Measurements from ENCODE around the gene CHST3.
"Not testable (repeated sequence)": the region's sequence is repeated elsewhere in the genome, so short reads cannot be mapped to it uniquely, and the experiment has no call there.

The CHST3 gene, protein sequence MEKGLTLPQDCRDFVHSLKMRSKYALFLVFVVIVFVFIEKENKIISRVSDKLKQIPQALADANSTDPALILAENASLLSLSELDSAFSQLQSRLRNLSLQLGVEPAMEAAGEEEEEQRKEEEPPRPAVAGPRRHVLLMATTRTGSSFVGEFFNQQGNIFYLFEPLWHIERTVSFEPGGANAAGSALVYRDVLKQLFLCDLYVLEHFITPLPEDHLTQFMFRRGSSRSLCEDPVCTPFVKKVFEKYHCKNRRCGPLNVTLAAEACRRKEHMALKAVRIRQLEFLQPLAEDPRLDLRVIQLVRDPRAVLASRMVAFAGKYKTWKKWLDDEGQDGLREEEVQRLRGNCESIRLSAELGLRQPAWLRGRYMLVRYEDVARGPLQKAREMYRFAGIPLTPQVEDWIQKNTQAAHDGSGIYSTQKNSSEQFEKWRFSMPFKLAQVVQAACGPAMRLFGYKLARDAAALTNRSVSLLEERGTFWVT

DNA sequence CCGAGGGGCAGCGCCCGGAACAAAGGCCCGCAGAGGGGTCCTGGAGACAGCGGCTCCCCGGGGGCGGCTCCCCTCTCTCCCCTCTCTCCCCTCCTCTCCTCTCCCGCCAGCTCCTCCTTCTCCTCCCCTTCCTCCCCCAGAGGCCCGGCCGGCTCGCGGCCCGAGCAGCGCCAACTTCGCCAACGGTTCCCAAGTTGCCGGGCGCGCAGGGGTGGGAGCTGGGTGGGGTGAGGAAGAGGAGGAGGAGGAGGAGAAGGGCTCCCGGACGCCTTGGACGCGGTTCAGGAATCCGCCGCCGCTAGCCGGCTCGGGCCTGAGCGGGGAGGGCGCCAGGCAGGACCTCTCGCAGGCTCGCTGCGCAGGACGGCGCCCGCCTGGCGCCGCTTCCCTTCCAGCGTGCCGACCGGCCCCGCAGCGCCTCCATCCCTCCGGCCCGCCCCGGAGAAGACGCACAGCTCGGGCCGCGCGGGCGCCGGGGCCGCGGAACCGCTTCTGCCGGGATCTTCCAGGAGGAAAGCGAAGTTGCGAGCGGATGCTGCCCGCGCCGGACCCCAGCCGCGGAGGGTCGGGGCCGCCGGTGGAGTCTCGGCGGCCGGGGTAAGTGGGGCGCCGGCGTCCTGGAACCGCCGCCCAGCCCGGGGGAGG, at the start of gene CHST3:
Gene CHST3 (plus strand): TSS at position 298 of the 645 bp plus-strand sequence. CDS start 41,448 bp downstream, outside the sequence.
- DNase-seq: peak; percentile 7

DNA sequence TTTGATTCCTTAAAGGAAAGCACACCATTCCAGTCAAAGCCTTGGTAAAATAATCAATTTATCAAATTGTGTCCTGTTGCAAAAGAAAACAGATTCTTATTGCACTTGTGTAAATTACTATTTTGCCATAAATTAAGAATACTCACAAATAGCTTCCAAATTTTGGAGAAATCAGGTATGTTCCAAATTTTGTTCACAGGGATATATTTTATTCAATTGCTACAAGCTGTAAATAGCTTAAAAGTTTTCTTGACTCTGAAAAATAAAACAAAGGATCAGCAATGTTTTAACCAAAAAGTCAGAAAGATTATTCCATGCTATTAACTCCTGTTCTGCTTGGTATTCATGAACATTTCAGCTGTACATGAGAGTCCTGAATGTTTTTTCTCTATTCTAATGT, 47.4 kb upstream of the CHST3 start:
- DNase-seq: no peak

DNA sequence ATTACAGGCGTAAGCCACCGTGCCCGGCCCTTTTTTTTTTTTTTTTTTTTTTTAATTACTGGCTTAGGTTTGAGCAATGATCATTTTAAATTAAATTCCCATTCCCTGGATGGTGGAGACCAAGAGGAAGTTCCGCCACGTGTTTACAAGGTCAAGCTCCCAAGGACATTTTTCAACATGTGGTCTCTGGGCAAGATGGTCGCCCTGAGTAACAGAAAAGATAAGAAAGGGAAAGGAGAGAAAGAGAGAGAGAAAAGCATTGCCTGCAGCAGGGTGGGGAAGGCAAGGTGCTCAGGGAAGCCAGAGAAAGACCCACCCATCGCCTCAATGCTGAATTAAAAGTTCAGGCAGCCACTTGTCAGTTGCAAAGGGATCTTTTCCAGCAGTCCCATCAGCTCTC, 45.2 kb upstream of the CHST3 start:
- no peak for DNase-seq

DNA sequence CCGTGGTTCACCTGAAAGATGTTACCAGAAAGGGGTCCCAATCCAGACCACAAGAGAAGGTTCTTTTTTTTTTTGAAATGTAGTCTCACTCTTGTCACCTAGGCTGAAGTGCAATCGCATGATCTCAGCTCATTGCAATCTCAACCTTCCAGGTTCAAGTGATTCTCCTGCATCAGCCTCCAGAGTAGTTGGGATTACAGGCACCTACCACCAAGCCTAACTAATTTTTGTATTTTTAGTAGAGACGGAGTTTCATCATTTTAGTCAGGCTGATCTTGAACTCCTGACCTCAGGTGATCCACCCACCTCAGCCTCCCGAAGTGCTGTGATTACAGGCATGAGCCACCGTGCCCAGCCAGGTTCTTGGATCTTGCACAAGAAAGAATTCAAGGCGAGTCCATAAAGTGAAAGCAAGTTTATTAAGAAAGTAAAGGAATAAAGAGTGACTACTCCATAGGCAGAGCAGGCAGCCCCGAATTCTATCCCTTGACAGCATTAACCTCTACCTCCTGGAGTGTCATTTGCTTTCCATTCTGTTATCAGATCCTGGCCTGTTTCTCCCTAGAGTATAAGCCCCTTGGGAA, 44.1 kb upstream of the CHST3 start:
- not testable (repeated sequence) for DNase-seq

DNA sequence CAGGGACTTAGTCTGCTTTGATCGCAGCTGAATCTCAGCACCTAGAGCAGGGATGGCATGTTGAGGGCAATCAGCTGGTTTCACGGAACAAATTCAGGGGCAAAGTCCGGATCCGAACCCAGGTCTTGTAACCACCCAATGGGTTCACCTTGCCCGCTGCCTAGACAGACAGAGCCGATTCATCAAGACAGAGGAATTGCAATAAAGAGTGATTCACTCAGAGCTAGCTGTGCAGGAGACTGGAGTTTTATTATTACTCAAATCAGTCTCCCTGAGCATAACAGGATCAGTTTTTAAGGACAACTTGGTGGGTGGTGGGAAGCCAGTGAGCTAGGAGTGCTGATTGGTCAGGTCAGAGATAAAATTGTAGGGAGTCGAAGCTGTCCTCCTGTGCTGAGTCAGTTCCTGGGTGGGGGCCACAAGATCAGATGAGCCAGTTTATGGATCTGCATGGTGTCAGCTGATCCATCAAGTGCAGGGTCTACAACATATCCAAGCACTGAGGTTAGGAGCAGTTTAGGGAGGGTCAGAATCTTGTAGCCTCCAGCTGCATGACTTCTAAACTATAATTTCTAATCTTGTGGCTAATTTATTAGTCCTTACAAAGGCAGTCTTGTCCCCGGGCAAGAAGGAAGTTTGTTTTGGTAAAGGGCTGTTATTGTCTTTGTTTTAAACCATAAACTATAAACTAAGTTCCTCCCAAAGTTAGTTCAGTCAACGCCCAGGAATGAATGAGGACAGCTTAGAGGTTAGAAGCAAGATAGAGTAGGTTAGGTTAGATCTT, 43.5 kb upstream of the CHST3 start:
- DNase-seq: no peak

DNA sequence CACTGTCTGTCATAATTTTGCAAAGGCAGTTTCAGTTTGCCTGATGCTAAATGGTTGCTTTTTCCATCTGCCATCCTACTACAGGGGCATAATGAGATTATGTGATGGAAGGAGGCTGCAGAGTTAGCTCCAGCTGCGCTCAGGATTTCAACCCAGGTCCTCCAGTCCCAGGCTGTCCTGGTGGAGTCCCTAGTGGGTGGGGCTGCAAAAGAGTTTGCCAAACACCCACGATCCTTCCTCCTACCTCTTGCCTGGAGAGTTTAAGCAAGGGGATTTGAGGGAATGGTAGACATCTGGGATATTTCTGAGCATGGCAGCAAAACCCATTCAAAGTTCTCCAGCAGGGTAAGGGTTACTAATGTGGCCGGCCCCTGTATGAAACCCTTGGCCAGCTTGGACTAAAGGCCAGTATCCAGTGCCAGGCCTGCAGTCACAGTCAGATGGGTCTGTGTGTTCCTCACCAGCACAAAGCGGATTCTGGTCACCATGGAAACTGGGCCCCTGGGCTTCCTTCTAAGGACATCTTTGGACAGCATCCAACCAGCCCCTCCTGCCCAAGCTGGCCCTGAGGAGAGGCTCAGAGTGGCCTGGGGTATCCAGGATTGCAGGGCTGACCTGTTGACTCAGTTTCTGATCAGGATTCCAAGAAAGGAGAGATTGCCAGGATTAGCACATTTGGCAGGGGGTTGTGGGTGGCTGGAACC, 42.7 kb upstream of the CHST3 start:
- no peak for DNase-seq

DNA sequence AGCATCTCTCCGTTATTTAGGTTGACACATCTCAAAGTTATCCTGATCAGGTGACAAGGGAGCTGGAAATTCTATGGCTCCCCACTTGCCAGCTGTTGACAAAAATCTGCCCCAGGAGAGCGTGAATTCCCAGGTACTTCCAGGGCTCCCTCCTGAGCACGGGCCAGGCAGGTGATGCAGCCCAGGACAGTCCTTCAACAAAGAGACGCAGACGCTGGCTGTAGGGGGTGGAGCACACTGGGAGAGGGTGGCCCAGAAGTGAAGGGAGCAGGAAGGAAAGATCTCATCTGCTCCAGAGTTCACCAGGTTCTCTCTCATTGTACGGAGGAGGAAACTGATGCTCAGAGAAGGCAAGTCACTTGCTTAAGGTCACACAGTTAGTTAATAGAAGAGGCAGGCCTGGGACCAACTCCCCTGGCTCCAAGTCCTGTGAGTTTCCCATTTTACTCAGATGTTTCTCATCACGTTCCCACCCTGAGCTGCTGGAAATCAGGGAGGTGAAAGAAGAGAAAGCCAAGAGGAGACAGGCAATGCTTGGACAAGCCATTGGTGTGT, 41.0 kb upstream of the CHST3 start:
- DNase-seq: no peak

DNA sequence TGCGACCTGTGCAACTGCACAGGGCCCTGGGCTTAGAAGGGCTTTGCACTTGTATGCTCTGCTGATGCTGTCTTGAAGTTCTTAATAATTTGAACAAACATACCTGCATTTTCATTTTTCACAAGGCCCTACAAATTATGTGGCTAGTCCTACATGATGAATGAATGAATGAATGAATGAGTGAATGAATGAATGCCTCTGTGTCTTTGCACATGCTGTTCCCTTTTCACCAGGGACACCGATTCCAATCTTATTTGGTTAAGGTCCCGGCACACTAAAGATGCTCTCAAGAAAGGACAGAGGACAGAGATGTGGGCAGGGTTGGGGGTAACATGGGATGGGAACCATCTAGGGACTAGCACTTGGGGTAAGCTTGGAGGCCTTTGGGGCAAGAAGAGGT, 39.4 kb upstream of the CHST3 start:
- no peak for DNase-seq

DNA sequence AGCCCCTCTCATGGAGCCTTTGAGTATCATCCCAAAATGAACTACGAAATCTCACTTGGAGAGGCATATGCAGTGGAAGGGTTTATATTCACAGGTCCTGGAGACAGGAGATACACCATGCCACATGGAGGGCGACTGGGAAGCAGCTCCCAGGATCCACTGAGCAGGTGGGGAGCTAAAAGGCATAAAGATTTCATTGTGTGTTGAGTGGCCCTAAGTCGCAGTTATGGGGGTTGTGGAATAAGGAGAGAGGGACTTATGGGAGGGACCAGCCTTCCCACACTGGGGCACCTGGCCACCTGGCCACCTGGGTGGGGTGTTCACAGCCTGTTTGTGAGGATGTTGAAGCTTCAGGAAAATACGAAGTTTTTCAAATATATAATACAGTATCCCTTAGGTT, 37.0 kb upstream of the CHST3 start:
- DNase-seq: no peak

DNA sequence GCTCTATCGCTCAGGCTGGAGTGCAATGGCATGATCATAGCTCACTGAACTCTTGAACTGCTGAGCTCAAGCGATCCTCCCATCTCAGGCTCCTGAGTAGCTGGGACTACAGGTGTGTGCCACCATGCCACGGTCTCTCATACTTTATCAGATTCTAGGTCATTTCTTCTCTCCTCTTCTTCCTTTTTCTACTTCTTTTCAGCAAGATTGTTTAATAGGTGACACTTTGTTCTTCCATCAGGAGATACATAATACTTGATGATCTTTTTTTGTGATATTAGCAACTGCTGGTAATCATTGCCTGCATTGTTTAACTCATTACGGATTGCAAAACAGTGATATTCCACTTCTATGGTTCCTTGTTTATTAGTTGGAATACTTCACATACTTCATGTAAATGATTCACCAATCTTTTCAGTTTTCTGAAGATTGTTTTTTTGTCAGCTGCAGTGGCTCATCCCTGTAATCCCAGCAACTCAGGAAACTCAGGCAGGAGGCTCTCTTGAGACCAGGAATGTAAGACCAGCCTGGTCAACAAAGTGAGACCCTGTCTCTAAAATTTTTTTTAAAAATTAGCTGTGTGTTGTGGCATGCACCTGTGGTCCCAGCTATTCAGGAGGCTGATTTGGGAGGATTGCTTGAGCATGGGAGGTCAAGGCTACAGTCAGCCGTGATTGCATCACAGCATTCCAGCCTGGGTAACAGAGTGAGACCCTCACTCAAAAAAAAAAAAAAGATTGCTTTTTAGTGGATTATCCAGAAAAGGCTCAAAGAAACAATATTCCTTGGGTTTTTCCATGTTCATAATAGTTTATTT, 36.2 kb upstream of the CHST3 start:
- no peak for DNase-seq

DNA sequence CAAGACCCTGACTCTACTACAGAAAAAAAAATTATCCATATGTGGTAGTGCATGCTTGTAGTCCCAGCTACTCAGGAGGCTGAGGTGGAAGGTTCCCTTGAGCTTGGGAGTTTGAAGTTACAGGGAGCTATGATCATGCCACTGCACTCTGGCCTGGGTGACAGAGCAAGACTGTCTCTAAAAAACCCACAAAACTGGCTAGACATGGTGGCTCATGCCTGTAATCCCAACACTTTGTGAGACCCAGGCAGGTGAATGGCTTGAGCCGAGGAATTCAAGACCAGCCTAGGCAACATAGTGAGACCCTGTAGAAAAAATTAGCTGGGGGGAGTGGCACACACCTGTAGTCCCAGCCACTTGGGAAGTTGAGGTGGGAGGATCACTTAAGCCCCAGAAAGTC, 32.9 kb upstream of the CHST3 start:
- no peak for DNase-seq

DNA sequence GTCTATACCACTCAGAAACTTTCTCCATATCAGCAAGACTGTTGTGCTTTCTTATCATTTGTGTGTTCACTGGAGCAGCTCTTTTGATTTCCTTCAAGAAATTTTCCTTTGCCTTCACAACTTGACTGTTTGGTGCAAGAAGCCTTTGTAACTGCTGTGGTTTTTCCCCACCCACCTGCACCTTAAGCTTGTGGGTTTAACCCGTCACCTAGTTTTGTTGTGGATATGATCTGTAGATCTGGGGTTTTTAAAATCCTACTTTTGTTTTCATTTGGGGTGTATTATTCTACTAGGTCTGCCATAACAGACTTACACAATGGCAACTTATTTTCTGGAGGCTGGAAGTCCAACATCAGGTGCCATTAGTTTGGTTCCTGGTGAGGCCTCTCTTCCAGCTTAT, 30.5 kb upstream of the CHST3 start:
- no peak for DNase-seq

DNA sequence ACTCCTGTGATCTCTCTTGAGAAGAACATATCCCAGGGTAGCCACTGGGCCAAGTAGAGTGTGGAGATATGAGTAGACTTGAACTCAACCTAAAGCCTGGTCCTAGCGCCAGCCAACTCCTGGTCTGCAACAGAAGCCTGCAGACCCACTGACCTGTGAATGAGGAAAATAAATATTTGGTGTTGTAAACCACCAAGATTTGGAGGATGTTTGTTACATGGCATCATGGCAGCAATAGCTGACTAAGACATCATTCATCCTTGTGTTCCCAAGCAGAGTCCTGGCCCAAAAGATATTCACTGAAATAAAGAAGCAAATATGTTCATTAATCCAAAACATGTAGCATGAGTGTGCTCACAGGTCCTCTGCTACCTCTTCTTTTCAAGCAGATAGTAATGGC, 26.0 kb upstream of the CHST3 start:
- DNase-seq: no peak

DNA sequence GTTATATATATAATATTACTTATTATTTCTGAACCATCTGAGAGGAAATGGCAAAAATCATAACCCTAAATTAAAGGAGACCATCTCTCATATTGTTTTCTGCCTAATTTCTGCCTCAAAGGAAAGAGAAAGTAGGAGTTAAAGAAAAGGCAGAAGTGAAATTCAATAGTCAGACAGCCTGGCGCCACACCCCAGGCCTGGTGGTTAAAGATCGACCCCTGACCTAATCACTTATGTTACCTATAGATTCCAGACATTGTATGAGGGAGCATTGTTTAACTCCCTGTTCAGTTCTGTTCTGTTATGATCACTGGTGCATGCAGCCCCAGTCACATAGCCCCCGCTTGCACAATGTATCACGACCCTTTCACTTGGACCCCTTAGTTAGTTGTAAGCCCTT, 24.9 kb upstream of the CHST3 start:
- no peak for DNase-seq

DNA sequence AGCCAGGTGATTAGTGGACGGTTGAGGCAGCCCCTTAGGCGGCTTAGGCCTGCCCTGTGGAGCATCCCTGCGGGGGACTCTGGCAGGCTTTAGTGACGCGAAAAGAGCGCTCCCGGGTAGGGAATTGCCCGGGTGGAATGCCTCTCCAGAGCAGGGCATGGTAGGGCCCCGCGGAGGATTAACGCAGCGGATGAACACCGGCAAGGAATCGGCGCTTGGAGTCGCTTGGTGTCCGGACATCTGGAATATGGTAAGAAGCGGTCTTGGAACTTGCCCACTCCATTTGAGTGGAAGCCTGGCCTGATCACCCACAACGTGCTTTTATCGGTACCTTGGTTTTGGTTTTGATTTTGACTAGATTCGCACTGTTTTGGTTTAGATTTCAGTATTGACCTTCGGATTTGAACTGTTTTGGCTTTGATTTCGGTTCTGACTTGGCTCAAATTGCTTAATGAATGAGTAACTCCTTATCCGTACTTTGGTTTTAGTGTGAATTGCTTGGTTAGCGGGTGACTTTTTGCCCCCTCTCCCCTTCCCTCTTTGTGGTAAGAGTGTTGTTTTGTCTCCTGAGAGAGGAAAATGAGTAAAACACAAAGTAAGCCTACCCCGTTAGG, 24.2 kb upstream of the CHST3 start:
- no peak for DNase-seq

DNA sequence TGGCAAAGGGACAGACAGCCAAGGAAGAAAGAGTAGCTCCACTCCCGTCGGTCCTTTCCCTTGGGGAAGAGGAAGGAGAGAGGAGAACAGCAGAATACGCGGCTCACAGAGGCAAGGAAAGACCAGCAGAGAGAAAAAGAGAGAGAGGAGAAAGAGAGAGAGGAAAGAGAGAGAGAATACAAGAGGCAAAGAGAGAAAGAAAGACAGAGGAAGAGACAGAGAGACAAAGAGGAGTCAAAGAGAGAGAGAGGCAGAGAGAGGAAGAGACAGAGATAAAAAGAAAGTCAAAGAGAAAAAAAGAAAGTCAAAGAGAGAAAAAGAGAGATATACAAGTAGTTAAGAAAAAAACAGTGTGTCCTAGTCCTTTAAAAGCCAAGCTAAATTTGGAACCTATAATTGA, 23.4 kb upstream of the CHST3 start:
- no peak for DNase-seq

DNA sequence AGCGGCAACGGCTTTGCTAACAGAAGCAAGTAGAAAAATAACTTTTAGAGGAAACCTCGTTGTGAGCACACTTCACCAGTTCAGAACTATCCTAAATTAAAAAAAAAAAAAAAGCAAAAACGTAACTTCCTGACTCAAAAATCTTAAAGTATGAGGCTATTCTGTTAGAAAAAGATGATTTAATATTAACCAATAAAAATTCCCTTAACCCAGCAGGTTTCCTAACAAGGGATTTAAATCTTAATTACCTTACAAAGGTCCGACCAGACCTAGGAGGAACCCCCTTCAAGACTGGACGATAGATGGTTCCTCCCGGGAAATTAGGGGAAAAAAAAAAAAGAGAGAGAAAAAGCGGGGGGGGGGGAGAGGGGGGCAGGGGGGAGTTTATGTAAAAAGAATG, 22.9 kb upstream of the CHST3 start:
- DNase-seq: no peak

DNA sequence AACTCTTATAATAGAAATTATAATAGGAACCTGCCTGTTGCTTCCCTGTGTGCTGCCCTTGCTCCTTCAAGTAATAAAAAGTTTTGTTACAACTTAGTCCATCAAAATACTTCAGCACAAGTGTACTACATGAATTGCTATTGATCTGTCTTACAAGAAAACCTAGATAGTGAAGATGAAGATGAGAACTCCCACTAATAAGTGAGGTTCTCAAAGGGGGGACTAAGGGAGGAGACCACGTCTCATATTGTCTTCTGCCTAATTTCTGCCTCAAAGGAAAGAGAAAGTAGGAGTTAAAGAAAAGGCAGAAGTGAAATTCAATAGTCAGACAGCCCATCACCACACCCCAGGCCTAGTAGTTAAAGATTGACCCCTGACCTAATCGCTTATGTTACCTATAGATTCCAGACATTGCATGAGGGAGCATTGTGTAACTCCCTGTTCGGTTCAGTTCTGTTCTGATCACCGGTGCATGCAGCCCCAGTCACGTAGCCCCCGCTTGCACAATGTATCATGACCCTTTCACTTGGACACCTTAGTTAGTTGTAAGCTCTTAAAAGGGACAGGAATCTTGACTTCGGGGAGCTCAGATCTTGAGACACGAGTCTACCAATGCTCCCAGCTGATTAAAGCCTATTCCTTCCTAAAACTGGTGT, 18.2 kb upstream of the CHST3 start:
- DNase-seq: no peak

DNA sequence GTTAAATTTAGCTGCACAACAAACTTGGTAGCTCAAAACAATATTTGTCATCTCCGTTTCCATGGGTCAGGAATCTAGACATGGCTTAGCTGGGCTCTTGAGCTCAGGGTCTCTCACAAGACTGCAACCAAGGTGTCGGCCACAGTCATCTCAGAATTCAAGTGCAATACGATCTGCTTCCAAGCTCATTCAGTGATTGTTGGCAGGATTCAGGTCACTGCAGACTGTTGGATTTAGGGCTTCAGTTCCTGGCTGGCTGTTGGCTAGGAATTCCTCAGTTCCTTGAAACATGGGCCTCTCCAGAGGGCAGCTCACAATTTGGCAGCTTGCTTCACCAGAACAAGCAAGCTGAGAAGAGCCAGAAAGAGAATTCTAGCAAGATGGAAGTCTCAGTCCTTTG, 17.5 kb upstream of the CHST3 start:
- no peak for DNase-seq

DNA sequence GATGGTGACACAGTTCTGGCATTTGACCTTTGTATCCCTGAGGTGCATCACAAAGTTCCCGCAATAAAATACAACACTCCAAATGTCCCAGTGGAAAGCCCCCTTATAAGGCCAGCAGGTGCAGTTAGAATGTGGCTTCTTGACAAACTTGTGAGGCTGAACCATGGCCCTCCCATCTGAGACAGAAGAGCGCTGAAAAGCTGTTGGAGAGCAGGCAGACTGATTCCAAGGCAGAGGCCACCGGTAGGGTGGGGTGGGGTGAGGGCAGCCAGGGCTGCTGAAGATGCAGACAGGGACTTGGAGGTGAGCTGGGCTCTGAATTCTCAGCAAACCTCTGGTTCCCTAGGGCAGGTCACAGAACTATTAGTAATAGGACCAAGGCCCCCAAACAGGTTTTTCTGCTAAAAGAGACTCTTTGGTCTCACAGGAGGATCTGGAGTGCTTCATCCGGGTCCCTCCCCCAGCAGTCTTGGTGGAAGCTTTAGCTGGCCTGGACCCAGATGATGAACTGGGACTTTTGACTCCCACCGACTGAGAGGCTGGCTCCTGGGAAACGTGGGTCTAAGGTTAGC, 15.6 kb upstream of the CHST3 start:
- no peak for DNase-seq

All from RPMI8226 (cell line).